HS-27A (cell line): ENCODE measurements around the gene SOS1.
"Not testable (repeated sequence)": the region's sequence is repeated elsewhere in the genome, so short reads cannot be mapped to it uniquely, and the experiment has no call there.

Experiments used
- DNase-seq: peaks from one replicate; pipeline ENCODE4 v3.0.0-alpha.2; 2012; ENCODE audit warnings: low read depth, missing footprints

The SOS1 gene

GRCh38 chr2:39099870-39100728, 20.8 kb downstream of the SOS1 start:
- no peak for DNase-seq

GRCh38 chr2:39099310-39099869, 21.5 kb downstream of the SOS1 start:
- no peak for DNase-seq

- no peak for DNase-seq
These were observed 25.2 kb downstream of the SOS1 start for GRCh38 chr2:39095624-39096023.

GRCh38 chr2:39094717-39095363, 26.0 kb downstream of the SOS1 start:
- no peak for DNase-seq

- DNase-seq, result no peak
These were observed 27.5 kb downstream of the SOS1 start for GRCh38 chr2:39093218-39093898.

GRCh38 chr2:39091543-39091942, 29.3 kb downstream of the SOS1 start:
- DNase-seq, result no peak

- no peak for DNase-seq
These were observed 29.8 kb downstream of the SOS1 start for GRCh38 chr2:39091063-39091462.

- DNase-seq, result no peak
These were observed 40.7 kb downstream of the SOS1 start for GRCh38 chr2:39080152-39080551.

- DNase-seq, result no peak
These were observed 50.9 kb downstream of the SOS1 start for GRCh38 chr2:39069890-39070465.

- no peak for DNase-seq
These were observed 51.7 kb downstream of the SOS1 start for GRCh38 chr2:39069136-39069515.

- no peak for DNase-seq
These were observed 52.3 kb downstream of the SOS1 start for GRCh38 chr2:39068299-39069135.

GRCh38 chr2:39065616-39066015, 55.2 kb downstream of the SOS1 start:
- DNase-seq, result no peak

GRCh38 chr2:39062320-39062719, 58.5 kb downstream of the SOS1 start:
- no peak for DNase-seq

- DNase-seq, result no peak
These were observed 59.6 kb downstream of the SOS1 start for GRCh38 chr2:39061280-39061679.

GRCh38 chr2:39059366-39059952, 61.4 kb downstream of the SOS1 start:
- peak; percentile 4 for DNase-seq

GRCh38 chr2:39058101-39058500, 62.8 kb downstream of the SOS1 start:
- no peak for DNase-seq

GRCh38 chr2:39052665-39053064, 68.2 kb downstream of the SOS1 start:
- DNase-seq, result not testable (repeated sequence)

- no peak for DNase-seq
These were observed 70.7 kb downstream of the SOS1 start for GRCh38 chr2:39050109-39050508.

- DNase-seq, result no peak
These were observed 81.8 kb downstream of the SOS1 start for GRCh38 chr2:39039072-39039471.

- DNase-seq, result no peak
These were observed 86.9 kb downstream of the SOS1 start for GRCh38 chr2:39033980-39034379.

GRCh38 chr2:39027421-39027820, 93.4 kb downstream of the SOS1 start:
- DNase-seq, result no peak
